ENCODE results near the gene HBG1. TPM values are rescaled to one million over a fixed set of nuclear protein-coding genes. Genes with fewer than 3 reads are reported as not detected.

HBG1 gene
- total and polyA plus RNA-seq, 2 of the 4 experiments (the other 2 are of a cell fraction), result not detected

DNA sequence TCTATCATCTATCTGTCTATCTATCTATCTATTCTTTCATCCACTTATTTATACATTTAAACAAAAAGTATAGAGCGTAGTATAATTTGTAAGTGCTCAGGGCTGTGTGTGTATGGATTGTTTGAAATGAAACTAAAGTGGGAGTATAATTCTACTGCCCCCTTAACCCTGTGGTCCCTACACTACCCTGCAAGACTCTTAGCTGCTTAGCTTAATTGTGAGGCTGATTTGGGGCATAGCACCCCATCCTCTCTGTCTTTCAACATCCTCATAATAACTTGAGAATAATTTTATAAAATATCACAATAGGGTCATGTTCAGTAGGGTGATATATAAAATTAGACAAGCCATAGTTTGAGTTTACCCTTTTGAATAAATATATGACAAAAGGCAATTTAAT is 40.4 kb upstream of the HBG1 start:
- in situ Hi-C loops (cut with MboI; ENCODE audit: low sequenced_read_pairs), result no loop called here
- peak overlapping the region; percentile 97 for H3K4ac ChIP-seq (ENCODE audit: low read depth, low read length)
- H2AK5ac ChIP-seq (ENCODE audit: low read depth, low read length), result peak overlapping the region; percentile 83; the same call in 1 of the 2 replicates
- H3K9me3 ChIP-seq (ENCODE audit: control insufficient read depth, insufficient read depth, low read length), result no peaks in the 10 kb centered on the region
- no peaks in the 10 kb centered on the region for H3K36me3 ChIP-seq (ENCODE audit: control insufficient read depth, insufficient read depth, low read length)
- no peaks in the 10 kb centered on the region for H3K79me1 ChIP-seq (ENCODE audit: low read depth in 1 of 2, low read length in 2 of 2)
- ChIA-PET POLR2A (ENCODE audit: unreplicated experiment) (no interaction called here), CTCF (interaction anchor here (1.0 to 2.1 kb wide), 2 partner anchors 86 to 90 kb away, joined by 4 read pairs; no protein-coding TSS in a partner anchor)
- H3K4me2 ChIP-seq (ENCODE audit: low read depth, low read length), result no peak overlapping the region; the same call in 1 of the 2 replicates
- dilution Hi-C loops (cut with HindIII; ENCODE audit: low sequenced_read_pairs, unreplicated experiment), result no loop called here
- peak overlapping the region; percentile 98; the same call in 2 of the 3 replicates for H2BK15ac ChIP-seq (ENCODE audit: low read depth, low read length)
- intact Hi-C loops (cut with micrococcal nuclease), result loop anchor here (2.0 kb wide), 1 partner anchor 79 kb away; no protein-coding TSS in a partner anchor
- H4K20me1 ChIP-seq (ENCODE audit: insufficient read depth, low read length), result no peaks in the 10 kb centered on the region
- no peak for DNase-seq
- TF ChIP-seq POLR2A (IDR thresholded peaks at IDR 0.05; ENCODE audit: low read depth, low read length) (no peak), MXI1 (IDR thresholded peaks at IDR 0.05; ENCODE audit: borderline replicate concordance, low read depth, low read length) (no peak), BHLHE40 (IDR thresholded peaks at IDR 0.05; ENCODE audit: low read depth, low read length) (no peak), MAFK (IDR thresholded peaks at IDR 0.05; ENCODE audit: low read depth, low read length) (no peak)
- TF ChIP-seq, protein P1, sequence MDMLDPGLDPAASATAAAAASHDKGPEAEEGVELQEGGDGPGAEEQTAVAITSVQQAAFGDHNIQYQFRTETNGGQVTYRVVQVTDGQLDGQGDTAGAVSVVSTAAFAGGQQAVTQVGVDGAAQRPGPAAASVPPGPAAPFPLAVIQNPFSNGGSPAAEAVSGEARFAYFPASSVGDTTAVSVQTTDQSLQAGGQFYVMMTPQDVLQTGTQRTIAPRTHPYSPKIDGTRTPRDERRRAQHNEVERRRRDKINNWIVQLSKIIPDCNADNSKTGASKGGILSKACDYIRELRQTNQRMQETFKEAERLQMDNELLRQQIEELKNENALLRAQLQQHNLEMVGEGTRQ (IDR thresholded peaks at IDR 0.05; ENCODE audit: low read depth, low read length), result no peak
- H2BK120ac ChIP-seq (ENCODE audit: low read depth, low read length), result peak overlapping the region; percentile 97
- peak overlapping the region; percentile 88 for H3K14ac ChIP-seq (replicated peaks; ENCODE audit: low read depth, low read length)
- peak overlapping the region; percentile 99; the same call in 1 of the 2 replicates for H4K5ac ChIP-seq (ENCODE audit: low read depth, low read length)
- peaks cover 11% of the 10 kb centered on the region; the same call in 1 of the 2 replicates for H3K4me1 ChIP-seq (ENCODE audit: control insufficient read depth, insufficient read depth, low read length)
- no peak for ATAC-seq (ENCODE audit: low read depth)
- H2AK9ac ChIP-seq (replicated peaks; ENCODE audit: low read depth, low read length, poor library complexity), result no peak overlapping the region
- H3K18ac ChIP-seq (ENCODE audit: low read depth, low read length), result peak overlapping the region; percentile 99
- WGBS, 2 experiments (ENCODE audit: extremely low coverage in 2 of 2, insufficient read length in 1 of 2), result no CpG with 5 or more reads among the region's 1 CpG
- peak overlapping the region; percentile 98 for H2BK20ac ChIP-seq (ENCODE audit: low read depth, low read length)
- peak overlapping the region; percentile 94 for H4K91ac ChIP-seq (ENCODE audit: insufficient read depth, low read depth, low read length)
- H2AFZ ChIP-seq (replicated peaks; ENCODE audit: low read length, poor library complexity), result no peak overlapping the region
- peak overlapping the region; percentile 44; the same call in 1 of the 2 replicates for H3K9ac ChIP-seq (ENCODE audit: low read depth, low read length)
- peak overlapping the region; percentile 99 for H2BK5ac ChIP-seq (ENCODE audit: low read depth, low read length, poor library complexity, severe bottlenecking)
- peak overlapping the region; percentile 64 for H3K27ac ChIP-seq (ENCODE audit: insufficient read depth, low read length)
- H3K27me3 ChIP-seq (ENCODE audit: control insufficient read depth, insufficient read depth, low read length), result no peaks in the 10 kb centered on the region
- H3K4me3 ChIP-seq (ENCODE audit: insufficient read depth, low read depth, low read length), result no peak overlapping the region
- no peak overlapping the region; the same call in 1 of the 2 replicates for H3K56ac ChIP-seq (ENCODE audit: extremely low read depth, insufficient read depth, low read length)
- H3K23ac ChIP-seq (ENCODE audit: low read depth, low read length), result peak overlapping the region; percentile 68; the same call in 1 of the 2 replicates
- no peaks in the 10 kb centered on the region; the same call in 1 of the 2 replicates for H3K9me1 ChIP-seq (ENCODE audit: insufficient read depth, low read length)
- H4K8ac ChIP-seq (ENCODE audit: low read depth in 2 of 2, low read length in 2 of 2), result peak overlapping the region; percentile 86 to 88
- no TSS peak for BruUV-seq (replicated peaks)
